HG03439 (cell line): ENCODE measurements around the gene KCNJ1.
A peak's percentile ranks its signal among the peaks of the same experiment; 100 is the strongest.

Experiments used
- ATAC-seq: cut with Tn5 transposase; IDR thresholded peaks from one replicate; pipeline ENCODE4 v1.9.1; 2021; ENCODE audit warnings: mild to moderate bottlenecking, moderate library complexity; ENCODE audit not compliant: unreplicated experiment

Gene KCNJ1

DNA sequence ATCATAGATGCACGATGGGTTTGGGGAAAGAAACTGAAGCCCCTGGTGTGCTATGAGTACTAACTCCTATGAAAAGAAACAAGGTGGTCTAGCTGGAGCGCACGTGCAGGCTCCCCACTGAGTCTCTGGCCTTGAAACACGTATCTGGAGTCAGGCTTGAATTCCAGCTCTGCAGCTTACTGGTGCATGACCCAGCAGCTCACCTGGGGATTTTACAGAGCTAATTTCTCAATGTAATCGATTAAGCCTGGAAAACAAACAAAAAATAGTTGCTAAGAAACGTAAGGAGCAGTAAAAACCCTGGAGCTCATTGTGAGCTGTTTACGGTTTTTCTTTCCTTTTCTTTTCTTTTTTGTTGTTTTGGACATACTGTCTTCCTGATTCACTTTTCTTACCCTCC lies 12.3 kb downstream of the KCNJ1 start:
- ATAC-seq = no peak

DNA sequence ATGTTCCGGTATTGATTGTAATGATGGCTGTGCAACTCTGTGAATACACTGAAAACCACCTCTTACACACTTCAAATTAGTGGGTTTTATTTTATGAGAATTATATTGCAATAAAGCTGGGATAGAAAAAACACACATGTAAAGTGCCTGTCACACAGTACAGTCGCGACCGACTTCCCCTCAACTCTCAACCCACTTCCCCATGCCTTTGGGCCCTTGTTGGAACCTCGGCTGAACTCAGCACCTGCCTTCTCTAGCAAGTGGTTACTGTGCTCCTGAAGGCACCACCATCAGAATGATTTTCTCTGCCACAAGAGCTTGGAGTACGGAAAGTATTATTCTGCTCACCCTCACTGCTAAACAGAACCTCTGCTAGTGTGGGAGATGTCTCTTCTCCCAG lies 13.5 kb downstream of the KCNJ1 start:
- ATAC-seq = no peak

DNA sequence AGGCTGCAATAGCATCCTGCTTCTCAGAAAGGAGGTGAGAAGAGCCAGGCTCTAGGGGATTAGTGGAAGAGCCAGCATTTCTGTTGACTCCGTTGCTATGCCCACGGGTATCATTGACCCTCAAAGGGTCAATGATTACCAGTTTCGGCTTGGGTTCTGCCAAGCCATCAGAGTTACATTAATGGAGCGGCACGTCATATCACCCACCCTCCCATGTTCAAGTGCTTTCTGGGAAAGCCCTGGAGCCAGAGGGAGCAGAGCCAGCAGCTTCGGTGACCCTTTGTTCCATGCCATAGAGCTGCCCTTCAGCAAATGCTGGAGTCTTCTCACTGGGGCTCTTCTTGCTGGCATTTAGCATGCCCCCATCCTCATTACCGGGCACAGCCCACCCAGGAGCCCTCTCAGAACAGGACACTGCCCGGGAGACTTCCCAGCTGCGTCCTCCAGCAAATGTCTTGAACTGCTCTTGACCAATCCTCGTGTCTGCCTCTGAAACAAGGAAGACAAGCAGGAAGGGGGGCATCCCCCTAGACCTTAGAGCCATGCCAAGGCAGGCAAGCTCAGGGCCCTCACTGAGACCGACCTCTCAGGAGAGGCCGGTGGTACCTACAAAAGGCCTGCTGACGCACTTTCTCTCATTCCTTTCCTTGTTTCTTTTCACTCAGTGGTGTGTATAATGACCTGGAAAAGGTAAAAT lies 14.6 kb downstream of the KCNJ1 start:
- no peak for ATAC-seq

DNA sequence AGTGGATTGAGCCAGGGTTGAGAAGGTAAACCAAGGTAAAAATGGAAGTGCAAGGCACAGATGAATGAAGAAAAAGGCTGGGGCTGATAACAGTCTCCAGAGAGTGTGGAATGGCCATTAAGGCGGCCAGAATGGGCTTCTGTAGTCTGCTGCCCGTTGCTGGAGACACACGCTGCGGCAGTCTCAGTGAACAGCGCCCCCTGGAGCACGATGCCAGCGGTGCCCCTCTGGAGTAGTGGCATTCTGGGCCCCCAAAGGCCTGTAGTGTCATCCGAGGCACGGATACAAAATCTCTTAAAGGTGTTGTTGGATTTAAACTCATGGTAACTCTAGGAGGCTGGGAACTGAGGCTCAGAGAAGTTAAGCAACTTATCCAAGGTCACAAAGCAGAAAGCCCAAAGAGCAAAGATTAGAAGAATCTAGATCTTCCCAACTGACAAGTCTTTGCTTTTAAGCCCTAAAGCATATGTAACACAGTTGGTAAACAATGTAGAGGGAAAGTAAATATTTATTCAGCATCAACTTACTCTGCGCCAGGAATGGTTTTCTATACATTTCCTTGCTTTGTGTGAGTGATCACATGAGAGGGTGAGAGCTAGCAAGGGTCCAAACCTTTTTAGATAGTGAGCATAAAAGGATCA lies 18.2 kb downstream of the KCNJ1 start:
- peak; percentile 63 for ATAC-seq

DNA sequence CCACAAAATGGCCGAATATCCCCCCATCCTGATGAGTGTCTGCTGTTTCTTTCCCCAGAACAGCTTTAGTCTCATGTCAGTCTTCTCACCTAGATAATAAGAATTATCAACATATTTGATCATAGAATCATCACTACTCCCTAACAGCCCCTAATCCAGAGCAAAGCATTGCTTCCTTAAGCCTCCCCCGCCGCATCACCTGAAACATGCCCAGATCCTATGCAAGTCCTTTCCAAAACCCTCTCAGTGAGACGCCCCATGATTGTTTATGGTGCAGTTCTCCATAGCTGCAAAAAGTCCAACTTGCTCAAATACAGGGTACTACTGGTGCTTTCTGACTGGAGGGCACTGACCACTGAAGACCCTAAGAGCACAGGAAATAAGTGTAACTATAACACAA lies 20.1 kb downstream of the KCNJ1 start:
- ATAC-seq = no peak

DNA sequence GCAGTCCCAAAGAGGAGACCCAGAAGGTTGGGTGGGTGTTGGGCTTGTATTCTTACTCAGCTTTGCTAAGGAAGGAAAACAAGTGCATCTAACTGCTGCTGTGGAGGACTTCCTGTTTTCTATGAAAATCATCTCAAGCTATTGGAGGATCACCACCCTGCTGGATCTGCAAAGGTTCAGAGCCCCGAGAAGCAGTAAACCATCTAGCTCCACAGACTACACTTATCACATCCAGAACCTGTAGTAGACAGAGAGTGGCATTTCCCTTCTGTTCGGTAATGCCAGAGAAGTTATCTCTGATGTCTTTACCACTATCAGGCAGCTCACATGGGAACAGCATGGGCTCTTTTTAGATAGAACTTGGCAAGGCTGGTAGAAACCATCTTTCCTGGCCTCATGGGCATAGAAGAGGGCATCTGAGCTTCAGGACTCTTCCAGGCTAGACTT lies 21.7 kb downstream of the KCNJ1 start:
- no peak for ATAC-seq

DNA sequence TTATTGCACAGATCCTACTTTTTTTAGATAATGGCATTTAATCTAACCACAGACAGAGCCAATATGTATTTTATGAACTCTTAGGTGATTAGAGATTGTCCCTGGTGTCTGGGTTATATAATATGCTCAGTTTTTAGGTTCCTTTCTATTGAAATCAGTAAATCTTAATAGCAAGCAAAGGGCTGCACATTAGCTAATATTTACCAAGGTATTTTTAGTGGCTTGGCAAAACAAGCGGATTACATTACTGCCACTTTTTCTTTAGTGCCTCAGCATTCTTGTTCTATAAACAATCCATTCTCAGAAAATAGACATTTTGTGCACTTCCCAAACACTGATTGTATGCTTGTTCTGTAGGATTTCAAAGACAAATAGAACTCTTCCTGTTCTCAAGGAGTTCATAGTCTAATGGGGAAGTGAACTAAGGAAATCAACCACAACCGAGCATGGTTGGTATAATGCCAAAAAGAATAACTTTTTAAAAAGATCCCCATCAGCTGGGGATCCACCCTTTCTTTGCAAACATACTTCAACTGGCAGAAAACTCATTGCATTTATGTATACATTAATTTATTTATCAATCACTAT lies 23.8 kb downstream of the KCNJ1 start:
- ATAC-seq = no peak

DNA sequence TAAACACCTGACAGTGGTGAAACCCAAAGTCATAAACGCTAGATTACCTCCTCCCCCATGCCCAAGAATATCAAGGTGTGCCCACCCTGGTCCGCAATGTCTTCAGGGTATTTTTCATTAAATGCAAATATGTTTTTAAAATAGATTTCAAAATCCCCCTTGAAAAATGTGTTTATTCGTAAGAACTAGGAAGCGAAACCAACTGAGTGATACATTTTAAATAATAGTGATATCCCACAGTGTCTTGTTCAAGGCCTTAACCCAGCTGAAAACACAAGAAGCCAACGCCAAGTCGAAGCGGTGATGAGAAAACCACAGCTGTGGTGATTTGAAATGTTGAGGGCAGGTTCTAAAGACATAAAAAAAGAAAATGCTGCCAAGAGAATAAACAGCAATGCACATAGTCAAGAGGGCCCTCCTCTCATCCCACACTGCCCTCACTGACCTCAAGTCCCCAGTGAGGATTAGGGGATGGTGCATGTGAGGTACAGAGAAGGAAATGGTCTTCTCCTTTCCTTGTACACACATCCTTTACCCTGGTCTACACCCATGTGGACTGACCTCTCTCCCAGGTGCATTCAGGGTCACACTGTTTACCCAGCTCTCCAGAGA lies 25.5 kb downstream of the KCNJ1 start:
- ATAC-seq = peak; percentile 41

DNA sequence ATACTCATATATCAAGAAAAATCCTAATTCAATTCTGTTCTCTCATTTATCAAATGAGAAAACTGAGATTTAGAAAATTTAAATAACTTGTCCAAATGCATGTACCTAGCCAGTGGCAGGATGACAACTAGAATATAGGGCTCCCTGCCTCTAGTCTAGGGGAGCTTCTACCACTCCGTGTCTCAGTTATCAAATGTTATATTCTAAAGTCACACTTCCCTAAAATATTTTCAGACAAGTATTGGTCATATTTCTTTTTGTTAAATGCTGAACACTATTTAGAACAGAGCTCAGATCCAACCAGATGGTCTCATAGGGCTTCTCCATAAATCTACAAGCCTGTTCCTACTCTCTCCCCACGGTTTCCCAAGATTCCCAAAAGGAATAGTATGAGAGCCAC lies 26.3 kb downstream of the KCNJ1 start:
- no peak for ATAC-seq

DNA sequence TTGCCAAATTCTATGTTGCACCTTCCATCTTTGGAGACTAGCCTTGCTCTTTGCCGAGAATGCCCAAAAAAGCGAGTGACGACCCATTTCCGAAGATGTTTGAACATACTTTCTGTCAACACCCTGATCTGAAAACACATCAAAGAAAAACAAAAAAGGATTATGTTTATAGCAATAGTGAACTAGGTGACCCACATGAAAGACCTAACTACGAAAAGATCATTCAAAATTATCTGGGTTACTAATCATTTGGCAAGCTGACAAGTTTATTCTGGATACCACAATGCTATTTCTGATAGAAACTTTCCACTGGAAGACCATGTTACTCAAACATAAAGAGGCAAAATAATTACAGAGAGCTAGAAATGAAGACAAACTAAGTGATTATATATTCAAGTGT lies 27.0 kb downstream of the KCNJ1 start:
- no peak for ATAC-seq

DNA sequence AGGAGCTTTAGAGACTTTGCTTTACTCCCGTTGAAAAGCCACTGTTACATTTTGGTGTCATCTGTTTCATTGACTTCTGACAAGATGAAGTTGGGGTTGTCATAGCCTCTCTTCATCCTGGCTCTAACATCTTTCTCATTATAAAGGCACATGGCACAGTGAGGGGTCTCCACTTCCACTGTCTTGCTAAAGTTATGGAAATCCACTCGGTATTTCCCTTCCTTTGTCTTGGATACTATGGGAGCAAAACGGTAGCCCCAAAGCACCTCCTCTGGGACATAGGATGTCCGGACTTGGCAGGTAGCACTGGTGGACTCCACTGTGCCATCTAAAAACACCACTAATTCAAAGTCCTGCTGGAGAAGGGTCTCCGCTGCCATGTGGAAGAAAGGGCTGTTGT lies 28.0 kb downstream of the KCNJ1 start:
- ATAC-seq = no peak

DNA sequence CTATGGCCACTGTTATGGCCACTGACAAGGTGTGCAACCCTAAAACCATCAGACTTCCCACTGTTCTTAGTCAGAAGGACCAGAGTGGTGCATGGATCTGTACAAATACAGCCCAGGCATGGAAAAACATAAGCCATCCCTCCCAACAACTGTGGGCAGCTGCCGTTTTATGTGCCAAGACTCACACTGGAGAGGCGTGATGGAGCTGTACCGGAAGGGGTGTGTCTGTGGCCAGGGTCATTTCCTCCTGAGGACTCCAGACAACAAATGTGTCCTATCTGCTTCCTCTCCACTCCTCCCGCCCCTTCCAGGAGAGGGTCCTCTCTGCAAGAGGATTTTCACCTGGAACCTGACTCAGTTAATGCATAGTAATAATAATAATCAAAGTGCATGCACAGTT lies 29.5 kb downstream of the KCNJ1 start:
- ATAC-seq = no peak

DNA sequence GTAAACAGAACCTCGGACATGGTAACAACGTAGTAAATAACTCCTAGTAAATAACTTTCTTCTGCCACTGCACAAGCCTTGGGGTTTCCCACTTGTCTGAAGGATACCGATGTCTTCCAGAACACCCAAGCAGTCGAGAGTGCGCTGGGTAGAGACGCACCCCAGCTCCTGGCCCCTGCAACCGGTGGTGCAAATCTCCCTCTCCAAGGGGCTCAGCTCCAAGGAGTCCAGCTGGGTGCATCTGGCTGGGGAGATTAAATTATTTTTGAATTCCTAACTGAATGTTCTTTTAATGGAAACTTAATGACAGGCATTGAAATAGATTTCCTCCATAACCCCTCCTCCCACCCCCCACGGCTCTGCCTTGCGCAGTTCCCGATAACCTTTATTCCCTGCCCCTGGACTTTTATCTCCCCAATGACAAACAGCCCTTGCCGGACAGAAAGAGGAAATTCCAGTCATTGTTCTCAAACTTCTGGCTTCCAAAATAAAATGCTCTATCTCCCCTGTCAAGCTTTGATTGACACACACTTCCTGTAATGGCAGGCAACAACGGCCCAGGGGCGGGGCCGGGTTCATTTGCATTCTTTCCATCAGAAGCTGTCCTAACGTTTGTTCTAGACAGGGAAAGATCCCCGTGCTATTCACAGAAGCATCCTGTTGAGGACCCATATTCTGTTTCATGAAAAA lies 31.2 kb downstream of the KCNJ1 start:
- no peak for ATAC-seq

DNA sequence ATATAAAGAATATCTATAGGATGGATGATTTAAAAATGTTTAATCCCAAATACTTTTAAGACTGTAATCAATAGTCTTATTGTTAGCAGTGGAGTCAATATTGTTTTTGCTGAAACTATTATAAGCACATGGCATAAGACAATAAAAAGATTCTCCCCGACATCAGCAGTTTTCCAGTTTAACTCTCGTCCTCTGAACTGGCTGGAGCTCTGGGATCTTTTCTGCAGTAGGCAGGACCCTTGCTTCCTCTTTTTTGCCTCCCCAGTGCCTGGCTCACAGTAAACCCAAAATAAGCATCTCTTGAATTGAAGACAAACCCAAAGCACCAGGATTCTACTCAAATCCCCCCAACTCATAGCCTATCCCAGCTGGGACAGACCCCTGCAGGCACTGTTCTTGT lies 32.9 kb downstream of the KCNJ1 start:
- no peak for ATAC-seq

DNA sequence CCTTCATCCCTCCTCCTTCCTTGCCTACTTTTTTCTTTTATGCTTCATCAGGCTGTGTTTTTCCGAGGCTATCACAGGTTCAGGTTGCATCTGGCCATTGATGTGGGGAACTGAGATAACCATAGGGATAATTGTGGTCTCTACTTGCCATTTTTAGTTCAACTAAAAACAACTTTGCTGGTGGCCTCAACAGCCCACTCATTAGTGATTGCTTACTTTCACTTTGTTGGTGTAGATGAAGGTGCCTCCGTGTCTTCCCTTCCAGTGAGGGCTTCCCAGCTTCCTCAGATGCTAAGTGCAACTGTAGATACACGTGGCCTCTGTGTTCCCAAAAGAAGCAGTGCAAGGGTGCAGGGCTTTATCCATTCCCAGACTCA lies 35.0 kb downstream of the KCNJ1 start:
- no peak for ATAC-seq

DNA sequence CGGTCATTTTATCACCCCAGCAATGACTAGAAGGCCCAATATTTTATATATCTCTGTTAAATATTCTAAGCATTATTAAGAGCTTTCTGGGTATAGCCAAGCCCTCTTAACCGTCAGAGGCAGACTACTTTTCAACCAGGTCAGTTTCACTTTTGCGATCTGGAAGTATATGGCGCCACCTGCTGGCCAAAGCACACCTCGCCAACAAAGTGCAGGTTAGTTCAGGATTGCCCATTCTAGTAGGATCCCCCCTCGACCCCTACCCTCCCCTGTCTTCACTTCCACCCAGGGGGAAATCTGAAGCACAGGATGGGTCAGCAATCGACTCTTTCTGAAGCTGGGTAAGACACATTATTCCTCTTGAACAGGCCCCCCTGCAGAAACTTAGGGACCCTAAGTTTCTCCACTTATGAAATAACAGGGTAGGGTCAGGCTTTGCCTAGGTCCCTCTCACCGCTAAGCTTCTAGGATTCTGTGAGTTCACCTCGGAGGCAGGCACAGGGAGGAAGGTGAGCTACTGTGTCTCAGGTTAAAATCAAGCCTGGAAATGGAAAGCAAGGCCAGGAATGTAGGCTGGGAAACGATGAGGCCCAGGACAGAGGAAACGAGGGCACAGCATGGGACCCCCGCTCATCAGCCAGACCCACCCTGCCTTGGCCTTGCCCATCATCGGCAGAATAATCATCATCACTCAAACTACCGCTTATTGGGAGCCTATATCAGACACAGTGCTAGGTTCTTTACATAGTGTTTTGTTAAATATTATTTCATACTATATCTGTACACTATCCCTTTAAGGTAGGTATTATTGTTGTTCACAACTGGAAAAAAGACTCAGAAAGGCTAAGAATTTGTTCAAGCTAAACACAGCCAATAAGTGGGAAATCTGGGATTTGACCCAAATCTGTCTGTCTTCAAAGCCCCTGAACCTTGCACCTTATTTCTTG lies 35.6 kb downstream of the KCNJ1 start:
- ATAC-seq = peak; percentile 80

DNA sequence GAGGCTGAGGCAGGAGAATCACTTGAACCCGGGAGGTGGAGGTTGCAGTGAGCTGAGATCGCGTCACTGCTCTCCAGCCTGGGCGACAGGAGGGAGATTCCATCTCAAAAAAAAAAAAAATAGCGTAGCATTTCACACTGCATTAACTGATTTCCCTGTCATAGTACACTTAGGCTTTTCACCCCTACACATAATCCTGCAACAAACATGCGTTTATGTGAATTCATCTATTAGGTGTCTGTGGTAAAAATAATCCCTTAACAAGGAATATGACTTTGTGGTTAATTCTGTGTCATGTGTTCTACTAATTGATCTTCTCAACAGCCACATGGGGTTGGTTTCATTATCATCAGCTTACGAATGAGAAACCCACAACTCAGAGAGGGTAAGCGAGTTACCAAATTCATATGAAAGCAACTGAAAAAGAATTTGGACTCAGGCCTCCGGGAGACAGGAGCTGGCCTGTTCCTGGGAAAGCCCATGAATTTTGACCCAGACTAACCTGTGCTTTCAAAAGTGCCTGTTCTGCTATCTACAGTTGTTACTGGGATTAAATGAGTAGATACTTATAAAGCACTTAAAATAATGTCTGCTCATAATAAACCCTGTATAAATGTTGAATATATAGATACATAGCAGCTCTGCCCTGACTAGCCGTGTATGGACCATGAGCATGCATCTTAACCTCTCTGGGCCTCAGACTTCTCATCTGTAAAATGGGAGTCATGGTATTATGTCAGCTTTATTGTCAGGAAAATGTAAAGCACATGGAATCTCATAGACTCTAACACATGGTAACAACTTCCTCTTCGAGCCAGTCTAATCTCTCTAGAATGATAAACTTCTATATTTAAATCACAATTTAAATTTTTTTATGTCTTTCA lies 36.6 kb downstream of the KCNJ1 start:
- peak; percentile 45 for ATAC-seq

DNA sequence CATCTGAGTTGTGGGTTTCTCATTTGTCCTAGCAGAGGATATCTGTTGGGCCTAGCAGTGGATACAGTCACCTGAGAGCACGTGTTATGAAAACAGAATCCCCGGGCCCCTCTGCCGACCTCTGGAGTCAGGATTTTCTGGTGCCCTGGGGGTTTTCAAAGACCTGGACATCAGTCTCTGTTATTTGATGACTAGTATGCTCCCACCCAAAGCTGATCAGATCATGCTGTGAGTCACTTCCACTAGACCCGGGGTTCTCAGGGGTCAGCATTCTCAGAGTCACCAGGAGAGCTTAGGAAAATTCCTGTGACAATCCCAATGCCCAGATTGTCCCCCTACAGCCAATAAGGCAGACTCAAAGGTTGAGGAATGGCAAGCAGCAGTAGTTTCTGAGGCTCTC lies 38.7 kb downstream of the KCNJ1 start:
- no peak for ATAC-seq

DNA sequence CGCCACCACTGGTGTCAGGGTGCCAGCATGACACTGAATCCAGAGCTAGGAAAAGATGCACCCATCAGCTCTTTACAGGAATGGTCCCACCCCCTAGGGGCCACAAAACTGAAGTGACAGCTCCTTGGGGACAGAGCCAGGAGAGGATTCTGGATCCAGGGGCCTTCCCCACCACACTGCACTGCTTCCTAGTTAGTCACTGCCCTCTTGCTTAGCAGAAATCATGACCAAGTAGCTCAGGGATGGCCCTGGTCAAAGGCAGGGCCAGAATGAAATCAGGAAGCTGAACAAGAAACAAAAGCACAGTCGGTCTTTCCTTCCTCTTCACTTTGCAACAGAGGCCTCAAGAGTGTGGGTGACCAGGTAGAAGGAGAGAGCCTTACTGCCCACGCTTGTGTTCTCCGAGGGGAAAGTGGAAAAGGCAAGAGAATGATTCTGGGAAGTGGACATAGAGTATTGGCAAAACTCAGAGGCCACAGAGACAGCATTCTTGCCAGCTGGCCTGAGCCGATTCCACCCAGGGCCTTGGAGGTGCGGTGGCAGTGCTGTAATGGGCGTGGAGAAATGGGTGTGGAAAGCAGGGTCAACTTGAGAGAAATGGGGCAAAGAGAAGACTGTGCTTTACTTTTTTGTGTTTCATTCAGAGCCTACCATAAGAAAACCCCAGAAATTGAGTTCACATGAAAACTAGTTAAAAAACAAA lies 39.8 kb downstream of the KCNJ1 start:
- no peak for ATAC-seq
